GM23248 (cell line): ENCODE data around the gene DPYD. TPM values are rescaled to one million over a fixed set of nuclear protein-coding genes. Genes with fewer than 3 reads are reported as not detected.

Source experiments
- DNase-seq: peaks from one replicate; pipeline ENCODE4 v3.0.0-alpha.2; 2015
- H2AFZ ChIP-seq: fragments of 200-600 bp; sonication (generic); 2 replicates; pipeline ENCODE4 v1.6.1; 2016; ENCODE audit warnings: antibody characterized with exemption
- H3F3A ChIP-seq: fragments of 200-600 bp; sonication (generic); 2 replicates; pipeline ENCODE4 v1.6.1; 2016; ENCODE audit warnings: mild to moderate bottlenecking, antibody characterized with exemption, mixed run types; ENCODE audit not compliant: insufficient read depth
- H3K27ac ChIP-seq: fragments of 200-600 bp; sonication (generic); 2 replicates; pipeline ENCODE4 v1.5.1; 2016; ENCODE audit warnings: mild to moderate bottlenecking
- H3K27me3 ChIP-seq: fragments of 200-600 bp; sonication (generic); replicated peaks from 2 replicates; pipeline ENCODE4 v1.6.1; 2016; ENCODE audit warnings: mild to moderate bottlenecking; ENCODE audit not compliant: insufficient read depth
- H3K36me3 ChIP-seq: fragments of 200-600 bp; sonication (generic); 2 replicates; pipeline ENCODE4 v1.6.1; 2016; ENCODE audit warnings: low read depth, mild to moderate bottlenecking
- H3K4me1 ChIP-seq: fragments of 200-600 bp; sonication (generic); 2 replicates; pipeline ENCODE4 v1.6.1; 2016; ENCODE audit warnings: mild to moderate bottlenecking; ENCODE audit not compliant: insufficient read depth
- H3K4me2 ChIP-seq: fragments of 200-600 bp; sonication (generic); one replicate; pipeline ENCODE4 v1.6.1; 2016; ENCODE audit warnings: mild to moderate bottlenecking; ENCODE audit not compliant: unreplicated experiment
- H3K4me3 ChIP-seq: fragments of 200-600 bp; sonication (generic); 2 replicates; pipeline ENCODE4 v1.5.1; 2016; ENCODE audit warnings: mild to moderate bottlenecking
- H3K79me2 ChIP-seq: fragments of 200-600 bp; sonication (generic); 2 replicates; pipeline ENCODE4 v1.6.1; 2016; ENCODE audit warnings: mild to moderate bottlenecking; ENCODE audit not compliant: insufficient read depth
- H3K9ac ChIP-seq: fragments of 200-600 bp; sonication (generic); 2 replicates; pipeline ENCODE4 v1.6.1; 2016; ENCODE audit warnings: mild to moderate bottlenecking
- H3K9me2 ChIP-seq: fragments of 200-600 bp; sonication (generic); 2 replicates; pipeline ENCODE4 v1.6.1; 2016; ENCODE audit warnings: mixed run types, mild to moderate bottlenecking, moderate library complexity; ENCODE audit not compliant: insufficient read depth
- H3K9me3 ChIP-seq: fragments of 200-600 bp; sonication (generic); one replicate; pipeline ENCODE4 v1.6.1; 2017; ENCODE audit warnings: low read depth
- H4K20me1 ChIP-seq: fragments of 200-600 bp; sonication (generic); 2 replicates; pipeline ENCODE4 v1.6.0; 2016; ENCODE audit not compliant: insufficient read depth
- EZH2 ChIP-seq: fragments of 200-600 bp; sonication (generic); IDR thresholded peaks from 2 replicates; pipeline ENCODE4 v1.6.1; 2018; ENCODE audit warnings: antibody characterized with exemption, mild to moderate bottlenecking; ENCODE audit not compliant: insufficient read depth, poor library complexity, severe bottlenecking
- EZH2phosphoT487 ChIP-seq: fragments of 200-600 bp; sonication (generic); IDR thresholded peaks from 2 replicates; pipeline ENCODE4 v1.6.1; 2018; ENCODE audit warnings: antibody characterized with exemption, moderate library complexity, mild to moderate bottlenecking, low read depth; ENCODE audit not compliant: insufficient read depth
- WGBS, 2 experiments: methylation state at CpG; one replicate each; pipeline ENCODE4 v1.1.6; 2015 to 2017; ENCODE audit warnings: low lambda C conversion rate in 2 of 2, low coverage in 1 of 2; ENCODE audit errors: missing lambda C conversion rate in 2 of 2; 5-methylcytosine and 5-hydroxymethylcytosine counted together
- in situ Hi-C: fragments of 300-500 bp; cut with MboI; formaldehyde crosslinking; loops from 2 replicates; pipeline ENCODE4 v1.15.0; 2020
- polyA plus RNA-seq: library from polyadenylated mRNA; unstranded; fragments of >200 nt; fragmentation: Nextera tagmentation; extraction: Ambion mirVana; gene quantifications from 2 replicates; pipeline ENCODE4 v1.2.1, GENCODE V29; 2016
- total RNA-seq: library from RNA; depleted of rRNA; stranded (reverse); fragments of >200 nt; shearing (Covaris generic); gene quantifications from 2 replicates; pipeline ENCODE4 v1.2.3, GENCODE V29; 2014

The DPYD gene
- total and polyA plus RNA-seq, 2 experiments from 2014 or later, result 38.4 to 70.7 TPM

DNA sequence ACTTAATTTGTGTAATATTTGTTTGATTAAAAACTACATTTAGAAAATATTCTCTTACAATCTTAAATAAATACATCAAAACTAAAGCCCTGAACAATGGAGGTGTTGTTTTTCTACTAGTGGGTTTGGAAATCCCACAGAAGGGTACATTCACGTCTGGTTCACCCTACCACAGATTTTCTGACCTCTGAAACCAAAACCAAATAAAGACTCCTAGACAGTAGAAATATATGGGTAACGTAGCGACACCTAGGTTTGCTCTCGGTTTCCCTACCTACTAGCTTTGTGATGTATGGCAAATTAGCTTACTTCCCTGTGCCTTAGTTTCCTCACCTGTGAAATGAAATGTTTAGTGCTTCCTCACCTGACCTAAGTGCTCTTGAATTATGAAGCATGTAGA is 312.6 kb downstream of the DPYD start:
- no peaks in the 10 kb centered on the region for H3K36me3 ChIP-seq
- H3K9me3 ChIP-seq, result no peaks in the 10 kb centered on the region
- H2AFZ ChIP-seq, result no peak overlapping the region
- H3K27me3 ChIP-seq, result no peaks in the 10 kb centered on the region
- no peak for TF ChIP-seq EZH2
- no peak for TF ChIP-seq EZH2phosphoT487
- WGBS, 2 experiments, result 97 to 99% methylated on average over 4 of the region's 4 CpGs
- no peak overlapping the region for H3K4me2 ChIP-seq
- no peaks in the 10 kb centered on the region for H3K9me2 ChIP-seq
- H3K4me1 ChIP-seq, result no peaks in the 10 kb centered on the region
- H3K4me3 ChIP-seq, result no peak overlapping the region
- no peak overlapping the region for H3K9ac ChIP-seq
- H3K27ac ChIP-seq, result no peak overlapping the region
- H3K79me2 ChIP-seq, result no peaks in the 10 kb centered on the region
- no peaks in the 10 kb centered on the region for H3F3A ChIP-seq
- no peaks in the 10 kb centered on the region for H4K20me1 ChIP-seq
- DNase-seq, result no peak
- in situ Hi-C loops, result no loop called here

DNA sequence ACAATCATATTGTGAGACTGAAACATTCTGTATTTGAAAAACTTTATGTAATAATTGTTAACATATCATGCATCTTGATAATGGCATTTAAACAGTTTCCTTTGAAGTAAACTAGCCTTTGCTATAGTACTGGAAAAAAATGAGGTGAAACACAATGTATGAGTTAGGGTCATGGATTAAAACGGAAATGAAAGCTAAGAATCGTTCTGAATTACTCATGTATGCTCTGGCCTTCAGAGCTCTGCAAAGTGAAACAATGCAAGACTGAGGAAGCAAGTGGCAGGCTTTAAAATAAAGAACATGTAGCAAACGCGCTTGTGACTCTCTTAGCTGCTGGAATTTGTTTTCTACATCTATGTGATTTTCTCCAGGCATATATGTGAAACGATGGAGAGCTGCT is 317.1 kb downstream of the DPYD start:
- no peak for TF ChIP-seq EZH2phosphoT487
- no peak for TF ChIP-seq EZH2
- Histone ChIP-seq H3K27me3 (no peaks in the 10 kb centered on the region), H3K9me3 (no peaks in the 10 kb centered on the region), H3K9ac (no peak overlapping the region), H3K79me2 (no peaks in the 10 kb centered on the region), H3K36me3 (0 out of 2 replicates have a peak, but pooled peaks cover 2% of the 10 kb centered on the region), H3K4me3 (no peak overlapping the region), H3K4me2 (no peak overlapping the region), H3K27ac (no peak overlapping the region), H3F3A (no peaks in the 10 kb centered on the region), H2AFZ (no peak overlapping the region), H3K4me1 (no peaks in the 10 kb centered on the region), H4K20me1 (no peaks in the 10 kb centered on the region), H3K9me2 (no peaks in the 10 kb centered on the region)
- DNase-seq, result no peak
- in situ Hi-C loops, result no loop called here
- WGBS, 2 experiments, result 74 to 75% methylated on average over 5 of the region's 5 CpGs

- TF ChIP-seq EZH2 (no peak), EZH2phosphoT487 (no peak)
- Histone ChIP-seq H3K79me2 (no peaks in the 10 kb centered on the region), H3K9ac (no peak overlapping the region), H3K27ac (no peak overlapping the region), H3K4me1 (no peaks in the 10 kb centered on the region), H3K4me2 (no peak overlapping the region), H2AFZ (no peak overlapping the region), H3K9me3 (no peaks in the 10 kb centered on the region), H3K36me3 (0 out of 2 replicates have a peak, but pooled peaks cover 2% of the 10 kb centered on the region), H3K9me2 (no peaks in the 10 kb centered on the region), H3F3A (no peaks in the 10 kb centered on the region), H4K20me1 (no peaks in the 10 kb centered on the region), H3K27me3 (no peaks in the 10 kb centered on the region), H3K4me3 (no peak overlapping the region)
- in situ Hi-C loops, result no loop called here
- DNase-seq, result no peak
- WGBS, 2 experiments, result 88 to 89% methylated on average over 3 of the region's 3 CpGs
These were observed 317.6 kb downstream of the DPYD start for GRCh38 chr1:97603218-97603617.

- Histone ChIP-seq H3K4me1 (no peaks in the 10 kb centered on the region), H2AFZ (no peak overlapping the region), H3F3A (no peaks in the 10 kb centered on the region), H3K9me3 (no peaks in the 10 kb centered on the region), H3K4me3 (no peak overlapping the region), H3K4me2 (no peak overlapping the region), H3K27me3 (no peaks in the 10 kb centered on the region), H3K36me3 (0 out of 2 replicates have a peak, but pooled peaks cover 5% of the 10 kb centered on the region), H3K9ac (no peak overlapping the region), H4K20me1 (no peaks in the 10 kb centered on the region), H3K9me2 (no peaks in the 10 kb centered on the region), H3K79me2 (no peaks in the 10 kb centered on the region), H3K27ac (no peak overlapping the region)
- DNase-seq, result peak; percentile 2
- TF ChIP-seq EZH2 (no peak), EZH2phosphoT487 (no peak)
- WGBS, 2 experiments, result 78% methylated on average over 2 of the region's 2 CpGs
- in situ Hi-C loops, result no loop called here
These were observed 321.4 kb downstream of the DPYD start for GRCh38 chr1:97599447-97599846.

GRCh38 chr1:97593192-97593591 is 327.6 kb downstream of the DPYD start:
- H3K36me3 ChIP-seq, result peaks cover 35% of the 10 kb centered on the region; the same call in 1 of the 2 replicates
- in situ Hi-C loops, result no loop called here

More at GRCh38 chr1:97593192-97593591, 327.6 kb downstream of the DPYD start:
- Histone ChIP-seq H3K79me2 (no peaks in the 10 kb centered on the region), H3K4me2 (no peak overlapping the region), H3K9me2 (no peaks in the 10 kb centered on the region), H3K27me3 (no peaks in the 10 kb centered on the region), H2AFZ (no peak overlapping the region), H3K9ac (no peak overlapping the region), H3K4me1 (no peaks in the 10 kb centered on the region), H3K9me3 (no peaks in the 10 kb centered on the region), H3F3A (no peaks in the 10 kb centered on the region), H4K20me1 (no peaks in the 10 kb centered on the region), H3K4me3 (no peak overlapping the region), H3K27ac (no peak overlapping the region)
- DNase-seq, result no peak
- no peak for TF ChIP-seq EZH2
- TF ChIP-seq EZH2phosphoT487, result no peak
- WGBS, 2 experiments, result 76 to 83% methylated on average over 8 of the region's 8 CpGs
